Stimulated activated memory B cell treated with anti-CD40 and anti-IgM and Interleukin-4, amounts not matched to agents 10 μg/mL and 1 μg/mL and 100 μg/mL, for 72 hours (primary cell): ENCODE results near the gene GGCX.

Experiments
- ATAC-seq: fragments of 150-1000 bp; cut with Tn5 transposase; 2 replicates; pipeline ENCODE4 v1.10.0; 2021
- H3K27ac Mint-ChIP-seq: one replicate; pipeline ENCODE4 v1.8.0; 2022; ENCODE audit warnings: mild to moderate bottlenecking, mixed read lengths
- H3K27me3 Mint-ChIP-seq: one replicate; pipeline ENCODE4 v1.8.0; 2022; ENCODE audit warnings: mixed read lengths
- H3K36me3 Mint-ChIP-seq: one replicate; pipeline ENCODE4 v1.8.0; 2022; ENCODE audit warnings: mixed read lengths
- H3K4me1 Mint-ChIP-seq: one replicate; pipeline ENCODE4 v1.8.0; 2022; ENCODE audit warnings: mixed read lengths
- H3K4me3 Mint-ChIP-seq: one replicate; pipeline ENCODE4 v1.8.0; 2022; ENCODE audit warnings: mild to moderate bottlenecking, moderate library complexity, mixed read lengths
- H3K9me3 Mint-ChIP-seq: one replicate; pipeline ENCODE4 v1.8.0; 2022; ENCODE audit warnings: mixed read lengths

GGCX gene

GRCh38 chr2:85503851-85504777 is 57.2 kb downstream of the GGCX start:
- Mint-ChIP-seq H3K9me3 (no peaks in the 10 kb centered on the region), H3K4me3 (no peak overlapping the region), H3K27me3 (no peaks in the 10 kb centered on the region), H3K4me1 (peaks cover 16% of the 10 kb centered on the region), H3K27ac (no peak overlapping the region), H3K36me3 (no peaks in the 10 kb centered on the region)
- ATAC-seq = no peak

GRCh38 chr2:85503168-85503850 is 58.0 kb downstream of the GGCX start:
- no peaks in the 10 kb centered on the region for H3K36me3 Mint-ChIP-seq
- ATAC-seq = no peak
- no peak overlapping the region for H3K4me3 Mint-ChIP-seq
- H3K9me3 Mint-ChIP-seq = no peaks in the 10 kb centered on the region
- H3K27me3 Mint-ChIP-seq = no peaks in the 10 kb centered on the region
- H3K4me1 Mint-ChIP-seq = peaks cover 16% of the 10 kb centered on the region
- H3K27ac Mint-ChIP-seq = no peak overlapping the region

GRCh38 chr2:85502720-85503119 is 58.6 kb downstream of the GGCX start:
- H3K4me3 Mint-ChIP-seq = no peak overlapping the region
- ATAC-seq = no peak
- no peaks in the 10 kb centered on the region for H3K9me3 Mint-ChIP-seq
- peaks cover 16% of the 10 kb centered on the region for H3K4me1 Mint-ChIP-seq
- no peak overlapping the region for H3K27ac Mint-ChIP-seq
- no peaks in the 10 kb centered on the region for H3K27me3 Mint-ChIP-seq
- H3K36me3 Mint-ChIP-seq = no peaks in the 10 kb centered on the region

GRCh38 chr2:85501248-85501647 is 60.0 kb downstream of the GGCX start:
- Mint-ChIP-seq H3K27ac (no peak overlapping the region), H3K27me3 (no peaks in the 10 kb centered on the region), H3K4me1 (peaks cover 16% of the 10 kb centered on the region)

GRCh38 chr2:85497944-85498630 is 63.2 kb downstream of the GGCX start:
- Mint-ChIP-seq H3K36me3 (no peaks in the 10 kb centered on the region), H3K27me3 (no peaks in the 10 kb centered on the region), H3K9me3 (no peaks in the 10 kb centered on the region), H3K27ac (no peak overlapping the region), H3K4me3 (no peak overlapping the region), H3K4me1 (peaks cover 16% of the 10 kb centered on the region)
- no peak for ATAC-seq

More at GRCh38 chr2:85501248-85501647, 60.0 kb downstream of the GGCX start:
- Mint-ChIP-seq H3K4me3 (no peak overlapping the region), H3K9me3 (no peaks in the 10 kb centered on the region), H3K36me3 (no peaks in the 10 kb centered on the region)
- ATAC-seq = peak; percentile 54

- peaks cover under 1% of the 10 kb centered on the region for H3K27me3 Mint-ChIP-seq
- H3K27ac Mint-ChIP-seq = no peak overlapping the region
- no peaks in the 10 kb centered on the region for H3K36me3 Mint-ChIP-seq
- no peaks in the 10 kb centered on the region for H3K9me3 Mint-ChIP-seq
- peaks cover 16% of the 10 kb centered on the region for H3K4me1 Mint-ChIP-seq
- ATAC-seq = no peak
- H3K4me3 Mint-ChIP-seq = no peak overlapping the region
These were observed 64.9 kb downstream of the GGCX start for GRCh38 chr2:85496436-85496835.
